HG03378 (cell line): ENCODE results near the gene ALOXE3.

Source experiments
- ATAC-seq: cut with Tn5 transposase; IDR thresholded peaks from one replicate; pipeline ENCODE4 v1.9.1; 2021; ENCODE audit warnings: mild to moderate bottlenecking, moderate library complexity; ENCODE audit not compliant: unreplicated experiment

ALOXE3 gene

DNA sequence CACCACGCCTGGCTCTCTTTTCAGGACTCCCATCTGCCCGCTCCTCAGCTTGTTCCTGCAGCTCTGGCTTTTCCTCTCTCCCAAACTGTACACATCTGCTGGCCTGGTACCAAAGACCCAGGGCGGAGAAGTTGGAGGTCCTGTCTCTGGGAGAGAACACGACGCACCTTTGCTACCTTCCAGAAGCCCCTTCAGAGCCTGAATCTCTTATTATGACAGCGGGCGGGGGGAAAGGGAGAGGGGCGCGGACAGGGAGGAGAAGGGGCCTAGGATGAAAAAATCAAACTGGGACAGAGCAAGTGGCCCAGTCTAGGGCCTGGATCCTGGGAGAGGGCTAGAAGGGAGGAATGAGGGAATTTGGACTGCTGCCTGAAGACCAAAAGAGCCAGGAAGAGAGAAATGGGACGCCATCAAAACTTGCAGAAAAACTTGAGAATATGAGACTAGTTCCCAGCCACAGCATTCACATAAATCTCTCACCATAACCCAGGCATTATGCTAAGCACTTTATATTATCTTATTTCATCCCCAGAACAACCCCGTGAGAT is 36.4 kb upstream of the ALOXE3 start:
- ATAC-seq: no peak

DNA sequence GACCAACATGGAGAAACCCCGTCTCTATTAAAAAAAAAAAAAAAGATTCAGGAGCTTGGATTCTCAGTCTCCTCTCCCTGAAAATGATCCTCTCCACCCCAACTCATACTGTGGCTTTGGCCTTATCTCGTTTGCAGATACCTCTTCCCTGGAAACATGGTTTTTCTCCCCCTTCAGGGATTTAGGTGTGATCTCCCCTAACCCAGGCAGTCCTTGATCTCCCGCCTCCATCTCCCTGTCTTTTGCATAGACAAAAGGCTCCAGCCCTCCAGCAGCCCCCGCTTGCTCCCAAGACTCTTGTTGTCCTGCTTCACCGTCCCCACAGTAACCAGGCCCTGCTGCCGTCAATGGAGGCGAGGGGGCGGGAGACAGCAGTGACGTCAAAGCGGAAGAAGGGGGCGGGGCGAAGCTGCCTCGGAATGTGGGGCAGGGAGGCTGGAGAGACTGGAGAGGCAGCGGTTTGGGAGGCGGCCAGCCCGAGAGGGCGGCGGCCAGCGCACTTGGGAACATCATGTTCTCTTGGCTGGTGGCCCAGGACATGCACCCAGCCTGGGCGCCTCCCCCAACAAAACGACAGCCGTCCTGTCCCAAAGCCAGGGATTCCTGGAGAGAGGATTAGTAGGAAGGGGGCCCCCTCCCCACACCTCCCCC is 35.8 kb upstream of the ALOXE3 start:
- no peak for ATAC-seq

DNA sequence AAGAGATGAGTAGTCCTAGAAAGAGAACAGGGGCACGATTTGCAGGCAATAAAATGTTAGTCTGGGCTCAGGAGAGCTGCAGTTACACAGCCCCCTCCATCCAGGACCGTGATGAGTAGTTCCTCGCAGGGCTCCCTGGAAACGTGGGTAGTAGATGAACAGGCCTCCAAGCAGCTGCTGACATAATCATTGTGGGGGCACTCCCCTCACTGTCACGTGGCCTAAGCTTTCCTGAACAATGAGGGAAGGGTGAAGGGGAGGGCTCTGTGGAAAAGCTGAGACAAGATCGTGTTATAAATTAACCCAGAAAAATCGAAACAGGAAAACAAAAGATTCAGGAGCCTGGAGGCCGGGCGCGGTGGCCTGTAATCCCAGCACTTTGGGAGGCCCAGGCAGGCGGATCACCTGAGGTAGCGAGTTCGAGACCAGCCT is 35.2 kb upstream of the ALOXE3 start:
- ATAC-seq: no peak

DNA sequence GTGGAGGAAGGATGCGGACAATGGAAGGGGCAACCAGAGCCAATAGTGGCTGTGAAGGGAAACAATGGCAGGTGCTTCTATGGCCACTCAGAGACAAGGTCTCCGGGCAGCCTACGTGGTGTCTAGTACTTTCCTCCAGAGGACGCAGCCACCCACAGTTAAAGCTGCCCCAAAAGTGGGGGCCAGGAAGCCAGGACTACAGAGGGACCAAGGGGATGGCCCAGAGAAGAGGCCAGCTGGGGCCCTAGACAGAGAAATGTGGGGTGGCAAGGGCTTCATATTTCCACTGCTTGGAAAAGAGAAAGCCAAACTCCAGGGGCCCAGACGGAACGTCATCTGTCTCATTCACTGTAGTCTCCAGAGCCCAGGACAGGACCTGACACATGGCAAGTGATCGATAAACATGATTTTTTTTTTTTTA is 34.7 kb upstream of the ALOXE3 start:
- no peak for ATAC-seq

GRCh38 chr17:8152112-8152775 is 33.9 kb upstream of the ALOXE3 start, which contains the start of gene PER1:
PER1 (minus strand) TSS chr17:8152404; CDS start chr17:8150706, 1,698 bp downstream.
- no peak for ATAC-seq

DNA sequence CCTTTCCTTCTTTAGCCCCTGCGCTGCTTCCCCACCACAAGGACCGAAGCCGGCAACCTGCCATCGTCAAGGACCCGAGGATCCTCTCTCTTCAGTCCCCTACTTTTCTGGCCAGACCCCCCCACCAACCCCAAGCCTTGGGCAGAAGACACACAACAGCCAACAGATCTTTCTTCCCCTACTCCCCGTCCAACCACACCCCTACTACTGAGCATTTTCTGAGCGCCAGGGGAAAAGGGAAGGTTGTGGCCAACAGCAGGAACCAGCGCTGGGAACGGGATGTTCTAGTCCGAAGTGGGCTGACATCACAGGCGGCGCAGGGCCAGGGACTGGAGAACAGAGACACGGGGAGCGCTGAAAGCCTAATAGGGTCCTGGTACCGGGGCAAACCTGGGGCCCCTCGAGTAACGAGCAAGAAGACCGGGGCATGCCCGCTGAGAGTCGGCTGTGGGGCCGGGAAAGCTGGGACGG is 33.4 kb upstream of the ALOXE3 start:
- ATAC-seq: no peak

GRCh38 chr17:8151120-8151640 is 32.9 kb upstream of the ALOXE3 start:
- peak; percentile 39 for ATAC-seq

- ATAC-seq: no peak
Observed at GRCh38 chr17:8150194-8151119, 32.1 kb upstream of the ALOXE3 start.

- ATAC-seq: no peak
Observed at GRCh38 chr17:8149419-8150193, 31.3 kb upstream of the ALOXE3 start.

GRCh38 chr17:8148560-8148959 is 30.2 kb upstream of the ALOXE3 start:
- ATAC-seq: no peak

GRCh38 chr17:8147805-8148404 is 29.6 kb upstream of the ALOXE3 start:
- no peak for ATAC-seq

DNA sequence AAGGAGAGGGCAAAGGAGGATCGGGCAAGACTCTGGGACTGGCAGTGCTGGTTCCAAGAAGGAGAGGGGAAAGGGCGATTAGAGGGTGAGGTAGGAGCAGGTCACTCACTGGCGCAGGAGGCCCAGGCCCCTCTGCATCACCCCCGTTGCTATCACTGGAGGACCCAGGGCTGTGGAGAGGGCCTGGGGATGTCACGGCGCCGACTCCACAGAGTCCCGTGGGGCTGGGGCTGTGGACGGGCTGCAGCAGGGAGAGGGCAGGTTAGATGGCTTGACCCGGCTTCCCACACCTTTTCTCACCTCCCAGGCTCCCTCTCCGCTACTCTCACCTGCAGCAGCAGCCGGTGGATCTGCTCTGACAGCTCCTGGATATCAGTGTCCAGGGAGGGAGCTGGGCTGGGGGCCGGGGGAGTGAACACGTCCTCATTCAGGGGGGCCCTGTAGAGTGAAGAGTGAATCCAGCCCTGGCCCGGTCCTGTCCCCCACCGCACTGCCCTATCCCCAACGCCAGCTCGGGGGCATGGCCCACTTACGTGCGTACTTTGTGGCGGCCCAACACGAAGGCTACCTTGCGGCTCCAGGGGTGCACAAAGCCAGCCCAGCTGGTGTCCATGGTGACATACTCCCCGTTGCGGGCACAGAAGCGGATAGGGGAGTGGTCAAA is 29.0 kb upstream of the ALOXE3 start:
- no peak for ATAC-seq

GRCh38 chr17:8146381-8147140 is 28.2 kb upstream of the ALOXE3 start:
- no peak for ATAC-seq

- ATAC-seq: no peak
Observed at GRCh38 chr17:8145811-8146210, 27.5 kb upstream of the ALOXE3 start.

GRCh38 chr17:8144401-8145231 is 26.3 kb upstream of the ALOXE3 start:
- ATAC-seq: no peak

DNA sequence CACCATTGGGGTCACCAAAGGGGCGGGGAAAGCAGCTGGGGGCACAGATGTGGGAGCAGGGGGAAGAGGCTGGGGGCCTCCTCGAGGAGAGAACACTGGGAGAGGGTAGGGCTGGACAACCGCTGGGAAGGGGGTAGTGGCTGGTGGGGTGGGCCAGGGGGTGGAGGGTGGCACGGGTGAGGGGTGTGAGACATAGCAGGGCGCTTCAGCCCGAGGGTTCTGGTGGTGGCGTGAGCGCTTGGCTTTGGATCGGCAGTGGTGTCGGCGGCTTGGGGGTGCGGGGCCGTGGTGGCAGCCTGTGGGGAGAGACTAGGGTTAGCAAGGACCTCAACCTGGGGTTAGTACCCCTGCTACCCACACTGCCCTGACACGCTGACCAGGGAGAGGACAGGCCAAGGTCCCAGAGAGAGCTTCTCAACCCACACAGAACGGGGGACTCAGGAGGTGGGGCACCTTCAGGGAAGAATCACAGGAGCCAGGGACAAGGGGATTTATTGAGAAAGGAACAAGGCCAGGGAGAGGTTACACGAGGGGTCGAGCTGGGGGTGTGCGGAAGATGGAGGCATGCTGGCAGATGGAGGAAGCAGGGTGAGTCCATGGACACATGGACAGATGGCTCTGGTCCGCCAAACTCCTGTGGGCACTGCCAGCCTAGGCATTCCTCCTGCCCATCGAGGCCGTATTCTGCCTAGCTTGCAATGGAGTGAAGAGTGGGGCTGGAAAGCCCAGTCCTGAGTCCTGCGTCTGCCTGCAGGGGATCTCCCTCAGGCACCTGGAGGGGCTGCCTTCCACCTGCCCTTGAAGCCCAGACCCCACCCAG is 25.5 kb upstream of the ALOXE3 start:
- no peak for ATAC-seq
